ENCODE measurements around the gene TMEM132D.

Gene TMEM132D

GRCh38 chr12:129635021-129635685 is 268.7 kb downstream of the TMEM132D start:
- Mint-ChIP-seq H3K27ac (no peak overlapping the region), H3K36me3 (ENCODE audit: low read depth) (no peaks in the 10 kb centered on the region), H3K4me3 (no peak overlapping the region), H3K27me3 (ENCODE audit: low read depth) (peaks cover 36% of the 10 kb centered on the region), H3K4me1 (peaks cover 18% of the 10 kb centered on the region), H3K9me3 (no peaks in the 10 kb centered on the region)
- no peak for TF ChIP-seq CTCF (IDR thresholded peaks at IDR 0.05; ENCODE audit: unreplicated experiment in 3 of 3)

GRCh38 chr12:129631316-129631715 is 272.5 kb downstream of the TMEM132D start:
- Mint-ChIP-seq H3K4me3 (no peak overlapping the region), H3K27me3 (ENCODE audit: low read depth) (peaks cover 25% of the 10 kb centered on the region), H3K27ac (no peak overlapping the region), H3K9me3 (no peaks in the 10 kb centered on the region), H3K4me1 (peaks cover 21% of the 10 kb centered on the region), H3K36me3 (ENCODE audit: low read depth) (no peaks in the 10 kb centered on the region)
- no peak for TF ChIP-seq CTCF (IDR thresholded peaks at IDR 0.05; ENCODE audit: unreplicated experiment in 3 of 3)

GRCh38 chr12:129629901-129630300 is 273.9 kb downstream of the TMEM132D start:
- no peak for TF ChIP-seq CTCF (IDR thresholded peaks at IDR 0.05; ENCODE audit: unreplicated experiment in 3 of 3)
- Mint-ChIP-seq H3K36me3 (ENCODE audit: low read depth) (no peaks in the 10 kb centered on the region), H3K4me3 (no peak overlapping the region), H3K27me3 (ENCODE audit: low read depth) (peaks cover 19% of the 10 kb centered on the region), H3K4me1 (peaks cover 21% of the 10 kb centered on the region), H3K9me3 (no peaks in the 10 kb centered on the region), H3K27ac (no peak overlapping the region)

GRCh38 chr12:129622566-129622965 is 281.3 kb downstream of the TMEM132D start:
- no peak for TF ChIP-seq CTCF (IDR thresholded peaks at IDR 0.05; ENCODE audit: unreplicated experiment in 3 of 3)
- H3K27ac Mint-ChIP-seq, result no peak overlapping the region
- no peaks in the 10 kb centered on the region for H3K36me3 Mint-ChIP-seq (ENCODE audit: low read depth)
- no peak overlapping the region for H3K4me3 Mint-ChIP-seq
- H3K4me1 Mint-ChIP-seq, result no peaks in the 10 kb centered on the region
- peaks cover 5% of the 10 kb centered on the region for H3K27me3 Mint-ChIP-seq (ENCODE audit: low read depth)
- no peaks in the 10 kb centered on the region for H3K9me3 Mint-ChIP-seq

GRCh38 chr12:129619271-129619670 is 284.6 kb downstream of the TMEM132D start:
- no peak overlapping the region for H3K27ac Mint-ChIP-seq
- peaks cover 2% of the 10 kb centered on the region for H3K9me3 Mint-ChIP-seq
- no peak for TF ChIP-seq CTCF (IDR thresholded peaks at IDR 0.05; ENCODE audit: unreplicated experiment in 3 of 3)
- H3K36me3 Mint-ChIP-seq (ENCODE audit: low read depth), result no peaks in the 10 kb centered on the region
- peaks cover 8% of the 10 kb centered on the region for H3K4me1 Mint-ChIP-seq
- H3K4me3 Mint-ChIP-seq, result no peak overlapping the region
- peaks cover 5% of the 10 kb centered on the region for H3K27me3 Mint-ChIP-seq (ENCODE audit: low read depth)

- Mint-ChIP-seq H3K9me3 (peaks cover 2% of the 10 kb centered on the region), H3K27me3 (ENCODE audit: low read depth) (peaks cover 5% of the 10 kb centered on the region), H3K27ac (no peak overlapping the region), H3K36me3 (ENCODE audit: low read depth) (no peaks in the 10 kb centered on the region), H3K4me1 (peaks cover 18% of the 10 kb centered on the region), H3K4me3 (no peak overlapping the region)
- TF ChIP-seq CTCF (IDR thresholded peaks at IDR 0.05; ENCODE audit: unreplicated experiment in 3 of 3), result no peak
Observed at GRCh38 chr12:129617849-129618248, 286.0 kb downstream of the TMEM132D start.

Measured in nephron (organoid).